ENCODE results near the gene NR2F1. TPM values are rescaled to one million over a fixed set of nuclear protein-coding genes. Genes with fewer than 3 reads are reported as not detected.

NR2F1 gene
- total RNA-seq, 2 donors from 2014 or later = not detected

GRCh38 chr5:93608855-93609254 is 25.8 kb downstream of the NR2F1 start:
- H3K9me3 Mint-ChIP-seq = peaks cover 3 to 7% of the 10 kb centered on the region in 2 donors
- H3K36me3 Mint-ChIP-seq = peaks cover 5 to 25% of the 10 kb centered on the region in 2 donors
- ATAC-seq (no peak), DNase-seq (ENCODE audit: low spot score in 2 of 2) (no peak)
- H3K27ac Mint-ChIP-seq = no peak overlapping the region

GRCh38 chr5:93609762-93610161 is 26.7 kb downstream of the NR2F1 start:
- H3K27ac Mint-ChIP-seq = no peak overlapping the region
- no peak for ATAC-seq
- H3K36me3 Mint-ChIP-seq = peaks cover 5 to 22% of the 10 kb centered on the region in 2 donors
- no peak for DNase-seq (ENCODE audit: low spot score in 2 of 2)
- peaks cover under 1 to 5% of the 10 kb centered on the region in 2 donors for H3K9me3 Mint-ChIP-seq

- Mint-ChIP-seq H3K36me3 (peaks cover 5 to 19% of the 10 kb centered on the region in 2 donors), H3K9me3 (peaks cover 0 to 4% of the 10 kb centered on the region in 2 donors), H3K27ac (no peak overlapping the region)
- no peak for ATAC-seq
- DNase-seq (ENCODE audit: low spot score in 2 of 2) = no peak
Observed at GRCh38 chr5:93610581-93611272, 27.7 kb downstream of the NR2F1 start.

- Mint-ChIP-seq H3K36me3 (peaks cover 5 to 19% of the 10 kb centered on the region in 2 donors), H3K9me3 (peaks cover 0 to 4% of the 10 kb centered on the region in 2 donors)
- ATAC-seq = no peak
Observed at GRCh38 chr5:93611273-93611975, 28.4 kb downstream of the NR2F1 start.

GRCh38 chr5:93611976-93612854 is 29.2 kb downstream of the NR2F1 start:
- DNase-seq (ENCODE audit: low spot score in 2 of 2) (no peak), ATAC-seq (peak in 1 of 2 donors; percentile 26)
- Mint-ChIP-seq H3K9me3 (peaks cover 0 to 4% of the 10 kb centered on the region in 2 donors), H3K27ac (no peak overlapping the region), H3K36me3 (peaks cover 5 to 19% of the 10 kb centered on the region in 2 donors)

More at GRCh38 chr5:93611273-93611975, 28.4 kb downstream of the NR2F1 start:
- DNase-seq (ENCODE audit: low spot score in 2 of 2) = no peak
- H3K27ac Mint-ChIP-seq = no peak overlapping the region

- H3K36me3 Mint-ChIP-seq = peaks cover 5 to 19% of the 10 kb centered on the region in 2 donors
- DNase-seq (ENCODE audit: low spot score in 2 of 2) = no peak
- H3K27ac Mint-ChIP-seq = no peak overlapping the region
- H3K9me3 Mint-ChIP-seq = peaks cover 0 to 4% of the 10 kb centered on the region in 2 donors
- ATAC-seq = no peak
Observed at GRCh38 chr5:93612855-93613243, 29.8 kb downstream of the NR2F1 start.

GRCh38 chr5:93616538-93617174 is 33.6 kb downstream of the NR2F1 start:
- Mint-ChIP-seq H3K27ac (no peak overlapping the region), H3K36me3 (peaks cover 7 to 17% of the 10 kb centered on the region in 2 donors), H3K9me3 (peaks cover 0 to 1% of the 10 kb centered on the region in 2 donors)
- no peak for ATAC-seq
- no peak for DNase-seq (ENCODE audit: low spot score in 2 of 2)

- Mint-ChIP-seq H3K27ac (peak overlapping the region; percentile 3 to 86), H3K36me3 (peaks cover 5 to 10% of the 10 kb centered on the region in 2 donors), H3K9me3 (no peaks in the 10 kb centered on the region)
- ATAC-seq (peak; percentile 80 to 85), DNase-seq (ENCODE audit: low spot score in 2 of 2) (peak in 1 of 2 donors; percentile 60)
Observed at GRCh38 chr5:93620487-93621326, 37.7 kb downstream of the NR2F1 start.

- DNase-seq (ENCODE audit: low spot score in 2 of 2) (no peak), ATAC-seq (peak; percentile 25 to 30)
- H3K36me3 Mint-ChIP-seq = peaks cover 5 to 10% of the 10 kb centered on the region in 2 donors
- no peak overlapping the region for H3K27ac Mint-ChIP-seq
- H3K9me3 Mint-ChIP-seq = no peaks in the 10 kb centered on the region
Observed at GRCh38 chr5:93621327-93621798, 38.3 kb downstream of the NR2F1 start.

GRCh38 chr5:93622240-93622885 is 39.3 kb downstream of the NR2F1 start:
- Mint-ChIP-seq H3K27ac (peak overlapping the region in 1 of 2 donors; percentile 12), H3K9me3 (no peaks in the 10 kb centered on the region), H3K36me3 (peaks cover 5 to 10% of the 10 kb centered on the region in 2 donors)
- no peak for DNase-seq (ENCODE audit: low spot score in 2 of 2)
- ATAC-seq = peak in 1 of 2 donors; percentile 61

GRCh38 chr5:93623153-93623552 is 40.1 kb downstream of the NR2F1 start:
- DNase-seq (ENCODE audit: low spot score in 2 of 2) = no peak
- Mint-ChIP-seq H3K9me3 (no peaks in the 10 kb centered on the region), H3K27ac (no peak overlapping the region), H3K36me3 (peaks cover 5 to 10% of the 10 kb centered on the region in 2 donors)
- ATAC-seq = peak in 1 of 2 donors; percentile 32

- Mint-ChIP-seq H3K27ac (no peak overlapping the region), H3K36me3 (peaks cover 6 to 10% of the 10 kb centered on the region in 2 donors), H3K9me3 (no peaks in the 10 kb centered on the region)
- no peak for DNase-seq (ENCODE audit: low spot score in 2 of 2)
- ATAC-seq = no peak
Observed at GRCh38 chr5:93626801-93627200, 43.8 kb downstream of the NR2F1 start.

GRCh38 chr5:93632327-93632726 is 49.3 kb downstream of the NR2F1 start:
- Mint-ChIP-seq H3K36me3 (peaks cover 6 to 10% of the 10 kb centered on the region in 2 donors), H3K9me3 (no peaks in the 10 kb centered on the region), H3K27ac (no peak overlapping the region)
- ATAC-seq = no peak
- DNase-seq (ENCODE audit: low spot score in 2 of 2) = no peak

- ATAC-seq (no peak), DNase-seq (ENCODE audit: low spot score in 2 of 2) (no peak)
- no peaks in the 10 kb centered on the region for H3K36me3 Mint-ChIP-seq
- H3K27ac Mint-ChIP-seq = no peak overlapping the region
- H3K9me3 Mint-ChIP-seq = no peaks in the 10 kb centered on the region
Observed at GRCh38 chr5:93635991-93636390, 53.0 kb downstream of the NR2F1 start.

GRCh38 chr5:93636837-93637236 is 53.8 kb downstream of the NR2F1 start:
- Mint-ChIP-seq H3K9me3 (no peaks in the 10 kb centered on the region), H3K36me3 (no peaks in the 10 kb centered on the region), H3K27ac (no peak overlapping the region)
- ATAC-seq (no peak), DNase-seq (ENCODE audit: low spot score in 2 of 2) (no peak)
